ENCODE measurements around the gene ENOX1.

DNA sequence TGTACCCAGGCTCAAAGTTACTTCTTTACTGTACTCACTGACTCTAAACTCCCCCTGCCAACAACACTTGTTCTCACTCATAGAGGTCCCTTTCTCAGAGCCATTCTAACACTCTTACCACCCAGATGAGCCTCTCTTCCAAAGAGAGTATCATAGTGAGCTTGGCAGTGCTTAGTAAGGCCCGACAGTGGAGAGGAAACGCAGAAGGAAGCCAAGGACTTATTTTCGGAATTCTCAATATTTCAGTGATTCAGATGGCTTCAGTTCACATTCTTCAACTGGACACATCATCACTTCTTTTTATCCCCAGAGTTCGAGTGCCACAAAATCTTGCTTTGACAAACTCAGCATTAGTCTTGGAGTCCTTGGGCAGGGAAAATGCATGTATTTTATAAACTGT, 477.5 kb downstream of the ENOX1 start:
- TF ChIP-seq, protein P1, sequence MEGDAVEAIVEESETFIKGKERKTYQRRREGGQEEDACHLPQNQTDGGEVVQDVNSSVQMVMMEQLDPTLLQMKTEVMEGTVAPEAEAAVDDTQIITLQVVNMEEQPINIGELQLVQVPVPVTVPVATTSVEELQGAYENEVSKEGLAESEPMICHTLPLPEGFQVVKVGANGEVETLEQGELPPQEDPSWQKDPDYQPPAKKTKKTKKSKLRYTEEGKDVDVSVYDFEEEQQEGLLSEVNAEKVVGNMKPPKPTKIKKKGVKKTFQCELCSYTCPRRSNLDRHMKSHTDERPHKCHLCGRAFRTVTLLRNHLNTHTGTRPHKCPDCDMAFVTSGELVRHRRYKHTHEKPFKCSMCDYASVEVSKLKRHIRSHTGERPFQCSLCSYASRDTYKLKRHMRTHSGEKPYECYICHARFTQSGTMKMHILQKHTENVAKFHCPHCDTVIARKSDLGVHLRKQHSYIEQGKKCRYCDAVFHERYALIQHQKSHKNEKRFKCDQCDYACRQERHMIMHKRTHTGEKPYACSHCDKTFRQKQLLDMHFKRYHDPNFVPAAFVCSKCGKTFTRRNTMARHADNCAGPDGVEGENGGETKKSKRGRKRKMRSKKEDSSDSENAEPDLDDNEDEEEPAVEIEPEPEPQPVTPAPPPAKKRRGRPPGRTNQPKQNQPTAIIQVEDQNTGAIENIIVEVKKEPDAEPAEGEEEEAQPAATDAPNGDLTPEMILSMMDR (conservative IDR thresholded peaks at IDR 0.05), result no peak
- no peak for TF ChIP-seq ZFX (IDR thresholded peaks at IDR 0.05)

All from C4-2B (cell line).